ENCODE measurements around the gene HMG20A.

GRCh38 chr15:77495838-77496596 lies 75.3 kb downstream of the HMG20A start:
- TF ChIP-seq POLR2AphosphoS5 (IDR thresholded peaks at IDR 0.05; ENCODE audit: low read depth, low read length) = no peak
- TF ChIP-seq CTCF (IDR thresholded peaks at IDR 0.05) = no peak
- TF ChIP-seq SIN3A (IDR thresholded peaks at IDR 0.05; ENCODE audit: borderline replicate concordance, insufficient read depth, low read depth, low read length) = no peak

All from Panc1 (cell line).